SH-SY5Y (cell line): ENCODE measurements around the gene TMEM247.

Experiments used
- GATA2 ChIP-seq: IDR thresholded peaks from 2 replicates; pipeline ENCODE4 v1.6.1; 2011; ENCODE audit warnings: mild to moderate bottlenecking, low read depth, low read length
- GATA3 ChIP-seq: IDR thresholded peaks from 2 replicates; pipeline ENCODE4 v1.6.1; 2011; ENCODE audit warnings: low read depth, mild to moderate bottlenecking, low read length, moderate library complexity

DNA sequence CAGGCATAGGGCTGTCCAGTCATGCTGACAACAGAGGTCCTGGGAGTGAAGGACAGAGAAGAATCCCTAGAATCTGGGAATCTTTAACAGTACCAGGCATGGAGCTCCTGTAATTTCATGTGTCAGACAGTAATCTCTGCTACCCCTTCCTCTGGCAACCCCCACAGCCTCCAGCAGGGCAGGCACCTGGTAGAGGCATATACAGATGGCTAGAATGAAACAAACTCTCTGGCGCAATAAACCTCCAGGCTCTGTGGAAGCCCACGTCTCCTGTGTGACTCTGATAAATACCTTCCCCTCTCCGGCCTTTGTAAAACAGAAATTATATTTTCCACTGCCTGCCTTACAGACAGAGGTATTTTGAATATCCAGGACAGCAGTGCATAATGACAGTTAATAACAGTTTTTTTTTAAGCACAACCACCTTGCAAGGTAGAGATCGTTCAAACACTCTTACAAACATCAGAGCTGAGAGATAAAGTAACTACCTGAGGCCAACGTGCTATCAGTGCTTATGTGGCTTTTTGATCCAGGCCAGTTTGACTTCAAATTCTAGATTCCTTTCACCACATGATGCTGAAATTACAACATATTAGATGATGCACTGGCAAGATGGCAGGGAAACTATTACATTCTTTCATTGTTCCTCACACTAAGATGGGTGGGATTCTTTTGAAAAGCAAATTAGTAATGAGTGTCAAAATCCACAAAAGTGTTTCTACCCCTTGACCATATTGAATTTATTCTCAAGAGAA lies 47.7 kb upstream of the TMEM247 start:
- TF ChIP-seq GATA3 (no peak), GATA2 (no peak)
